ENCODE results near the gene FBXL16. TPM values are rescaled to one million over a fixed set of nuclear protein-coding genes. Genes with fewer than 3 reads are reported as not detected.
A peak's percentile ranks its signal among the peaks of the same experiment; 100 is the strongest.

Gene FBXL16
- total and polyA plus RNA-seq, 2 of the 13 experiments (the other 11 are each of a cell fraction or from before 2014, with no cell fraction given) = 0.22 to 2.0 TPM

DNA sequence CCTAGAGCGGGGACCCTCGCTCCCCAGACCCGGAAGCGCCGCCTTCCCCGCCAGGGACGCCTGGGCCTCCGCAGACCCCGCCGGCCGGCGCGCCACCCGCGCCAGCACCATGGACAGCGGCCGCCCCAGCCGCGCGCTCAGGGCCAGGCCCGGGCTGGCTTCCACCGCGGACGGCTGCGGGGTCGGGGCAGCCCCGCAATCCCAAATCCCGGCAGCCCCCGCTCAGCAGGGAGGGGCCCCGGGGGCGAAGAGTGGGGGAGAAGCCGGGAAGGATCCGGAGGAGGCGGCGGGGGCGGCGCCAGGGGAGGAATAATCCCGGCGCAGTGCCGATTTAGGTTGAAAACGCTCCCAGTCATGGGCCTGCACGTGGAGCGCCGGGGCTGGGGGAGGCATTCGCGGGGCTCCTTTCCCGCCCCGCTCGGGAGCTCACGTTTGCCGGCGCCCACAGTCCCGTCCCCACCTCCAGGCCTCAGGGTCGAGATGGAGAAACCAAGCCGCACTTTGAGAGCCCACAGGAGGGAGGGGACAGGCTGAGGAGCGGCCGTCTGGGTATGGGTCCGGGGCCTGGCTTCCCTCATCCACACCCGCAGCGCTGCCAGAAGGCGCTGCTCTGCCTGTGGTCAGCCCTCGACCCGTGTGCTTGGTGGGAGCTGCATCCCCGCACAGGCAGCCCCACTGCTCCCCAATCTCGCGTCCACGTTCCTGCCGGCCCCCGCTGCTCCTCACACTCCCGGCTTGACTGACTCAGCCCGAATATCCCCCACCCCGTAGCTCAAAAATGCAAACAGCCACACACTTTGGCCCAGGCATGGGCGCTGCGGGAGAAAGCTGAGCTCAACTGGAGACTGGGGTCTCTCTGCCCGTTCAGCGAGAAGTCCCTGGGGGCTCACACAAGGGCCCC lies 4.7 kb downstream of the FBXL16 start (continued):
- TF ChIP-seq, protein P1, sequence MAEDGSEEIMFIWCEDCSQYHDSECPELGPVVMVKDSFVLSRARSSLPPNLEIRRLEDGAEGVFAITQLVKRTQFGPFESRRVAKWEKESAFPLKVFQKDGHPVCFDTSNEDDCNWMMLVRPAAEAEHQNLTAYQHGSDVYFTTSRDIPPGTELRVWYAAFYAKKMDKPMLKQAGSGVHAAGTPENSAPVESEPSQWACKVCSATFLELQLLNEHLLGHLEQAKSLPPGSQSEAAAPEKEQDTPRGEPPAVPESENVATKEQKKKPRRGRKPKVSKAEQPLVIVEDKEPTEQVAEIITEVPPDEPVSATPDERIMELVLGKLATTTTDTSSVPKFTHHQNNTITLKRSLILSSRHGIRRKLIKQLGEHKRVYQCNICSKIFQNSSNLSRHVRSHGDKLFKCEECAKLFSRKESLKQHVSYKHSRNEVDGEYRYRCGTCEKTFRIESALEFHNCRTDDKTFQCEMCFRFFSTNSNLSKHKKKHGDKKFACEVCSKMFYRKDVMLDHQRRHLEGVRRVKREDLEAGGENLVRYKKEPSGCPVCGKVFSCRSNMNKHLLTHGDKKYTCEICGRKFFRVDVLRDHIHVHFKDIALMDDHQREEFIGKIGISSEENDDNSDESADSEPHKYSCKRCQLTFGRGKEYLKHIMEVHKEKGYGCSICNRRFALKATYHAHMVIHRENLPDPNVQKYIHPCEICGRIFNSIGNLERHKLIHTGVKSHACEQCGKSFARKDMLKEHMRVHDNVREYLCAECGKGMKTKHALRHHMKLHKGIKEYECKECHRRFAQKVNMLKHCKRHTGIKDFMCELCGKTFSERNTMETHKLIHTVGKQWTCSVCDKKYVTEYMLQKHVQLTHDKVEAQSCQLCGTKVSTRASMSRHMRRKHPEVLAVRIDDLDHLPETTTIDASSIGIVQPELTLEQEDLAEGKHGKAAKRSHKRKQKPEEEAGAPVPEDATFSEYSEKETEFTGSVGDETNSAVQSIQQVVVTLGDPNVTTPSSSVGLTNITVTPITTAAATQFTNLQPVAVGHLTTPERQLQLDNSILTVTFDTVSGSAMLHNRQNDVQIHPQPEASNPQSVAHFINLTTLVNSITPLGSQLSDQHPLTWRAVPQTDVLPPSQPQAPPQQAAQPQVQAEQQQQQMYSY (CRISPR knock-in tag; IDR thresholded peaks at IDR 0.05) = peak; percentile 45; the same call in 1 of the 2 replicates
- TF ChIP-seq HCFC1 (IDR thresholded peaks at IDR 0.05; ENCODE audit: low read depth, low read length) = no peak
- TF ChIP-seq, protein P2, sequence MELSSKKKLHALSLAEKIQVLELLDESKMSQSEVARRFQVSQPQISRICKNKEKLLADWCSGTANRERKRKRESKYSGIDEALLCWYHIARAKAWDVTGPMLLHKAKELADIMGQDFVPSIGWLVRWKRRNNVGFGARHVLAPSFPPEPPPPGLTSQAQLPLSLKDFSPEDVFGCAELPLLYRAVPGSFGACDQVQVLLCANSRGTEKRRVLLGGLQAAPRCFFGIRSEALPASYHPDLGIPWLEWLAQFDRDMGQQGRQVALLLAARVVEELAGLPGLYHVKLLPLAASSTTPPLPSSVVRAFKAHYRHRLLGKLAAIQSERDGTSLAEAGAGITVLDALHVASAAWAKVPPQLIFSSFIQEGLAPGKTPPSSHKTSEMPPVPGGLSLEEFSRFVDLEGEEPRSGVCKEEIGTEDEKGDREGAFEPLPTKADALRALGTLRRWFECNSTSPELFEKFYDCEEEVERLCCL (CRISPR knock-in tag; IDR thresholded peaks at IDR 0.05; ENCODE audit: borderline replicate concordance) = no peak
- no peak for TF ChIP-seq SP1 (IDR thresholded peaks at IDR 0.05)
- no peak for TF ChIP-seq SP1 (CRISPR knock-in tag; IDR thresholded peaks at IDR 0.05)
- TF ChIP-seq, protein P3, sequence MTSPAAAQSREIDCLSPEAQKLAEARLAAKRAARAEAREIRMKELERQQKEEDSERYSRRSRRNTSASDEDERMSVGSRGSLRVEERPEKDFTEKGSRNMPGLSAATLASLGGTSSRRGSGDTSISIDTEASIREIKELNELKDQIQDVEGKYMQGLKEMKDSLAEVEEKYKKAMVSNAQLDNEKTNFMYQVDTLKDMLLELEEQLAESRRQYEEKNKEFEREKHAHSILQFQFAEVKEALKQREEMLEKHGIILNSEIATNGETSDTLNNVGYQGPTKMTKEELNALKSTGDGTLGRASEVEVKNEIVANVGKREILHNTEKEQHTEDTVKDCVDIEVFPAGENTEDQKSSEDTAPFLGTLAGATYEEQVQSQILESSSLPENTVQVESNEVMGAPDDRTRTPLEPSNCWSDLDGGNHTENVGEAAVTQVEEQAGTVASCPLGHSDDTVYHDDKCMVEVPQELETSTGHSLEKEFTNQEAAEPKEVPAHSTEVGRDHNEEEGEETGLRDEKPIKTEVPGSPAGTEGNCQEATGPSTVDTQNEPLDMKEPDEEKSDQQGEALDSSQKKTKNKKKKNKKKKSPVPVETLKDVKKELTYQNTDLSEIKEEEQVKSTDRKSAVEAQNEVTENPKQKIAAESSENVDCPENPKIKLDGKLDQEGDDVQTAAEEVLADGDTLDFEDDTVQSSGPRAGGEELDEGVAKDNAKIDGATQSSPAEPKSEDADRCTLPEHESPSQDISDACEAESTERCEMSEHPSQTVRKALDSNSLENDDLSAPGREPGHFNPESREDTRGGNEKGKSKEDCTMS (CRISPR knock-in tag; conservative IDR thresholded peaks at IDR 0.05) = no peak
- TF ChIP-seq, protein P4, sequence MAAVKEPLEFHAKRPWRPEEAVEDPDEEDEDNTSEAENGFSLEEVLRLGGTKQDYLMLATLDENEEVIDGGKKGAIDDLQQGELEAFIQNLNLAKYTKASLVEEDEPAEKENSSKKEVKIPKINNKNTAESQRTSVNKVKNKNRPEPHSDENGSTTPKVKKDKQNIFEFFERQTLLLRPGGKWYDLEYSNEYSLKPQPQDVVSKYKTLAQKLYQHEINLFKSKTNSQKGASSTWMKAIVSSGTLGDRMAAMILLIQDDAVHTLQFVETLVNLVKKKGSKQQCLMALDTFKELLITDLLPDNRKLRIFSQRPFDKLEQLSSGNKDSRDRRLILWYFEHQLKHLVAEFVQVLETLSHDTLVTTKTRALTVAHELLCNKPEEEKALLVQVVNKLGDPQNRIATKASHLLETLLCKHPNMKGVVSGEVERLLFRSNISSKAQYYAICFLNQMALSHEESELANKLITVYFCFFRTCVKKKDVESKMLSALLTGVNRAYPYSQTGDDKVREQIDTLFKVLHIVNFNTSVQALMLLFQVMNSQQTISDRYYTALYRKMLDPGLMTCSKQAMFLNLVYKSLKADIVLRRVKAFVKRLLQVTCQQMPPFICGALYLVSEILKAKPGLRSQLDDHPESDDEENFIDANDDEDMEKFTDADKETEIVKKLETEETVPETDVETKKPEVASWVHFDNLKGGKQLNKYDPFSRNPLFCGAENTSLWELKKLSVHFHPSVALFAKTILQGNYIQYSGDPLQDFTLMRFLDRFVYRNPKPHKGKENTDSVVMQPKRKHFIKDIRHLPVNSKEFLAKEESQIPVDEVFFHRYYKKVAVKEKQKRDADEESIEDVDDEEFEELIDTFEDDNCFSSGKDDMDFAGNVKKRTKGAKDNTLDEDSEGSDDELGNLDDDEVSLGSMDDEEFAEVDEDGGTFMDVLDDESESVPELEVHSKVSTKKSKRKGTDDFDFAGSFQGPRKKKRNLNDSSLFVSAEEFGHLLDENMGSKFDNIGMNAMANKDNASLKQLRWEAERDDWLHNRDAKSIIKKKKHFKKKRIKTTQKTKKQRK (IDR thresholded peaks at IDR 0.05; ENCODE audit: low read length) = no peak
- no peak for TF ChIP-seq ZNF432 (CRISPR knock-in tag; IDR thresholded peaks at IDR 0.05; ENCODE audit: borderline replicate concordance)
- TF ChIP-seq, protein P5, sequence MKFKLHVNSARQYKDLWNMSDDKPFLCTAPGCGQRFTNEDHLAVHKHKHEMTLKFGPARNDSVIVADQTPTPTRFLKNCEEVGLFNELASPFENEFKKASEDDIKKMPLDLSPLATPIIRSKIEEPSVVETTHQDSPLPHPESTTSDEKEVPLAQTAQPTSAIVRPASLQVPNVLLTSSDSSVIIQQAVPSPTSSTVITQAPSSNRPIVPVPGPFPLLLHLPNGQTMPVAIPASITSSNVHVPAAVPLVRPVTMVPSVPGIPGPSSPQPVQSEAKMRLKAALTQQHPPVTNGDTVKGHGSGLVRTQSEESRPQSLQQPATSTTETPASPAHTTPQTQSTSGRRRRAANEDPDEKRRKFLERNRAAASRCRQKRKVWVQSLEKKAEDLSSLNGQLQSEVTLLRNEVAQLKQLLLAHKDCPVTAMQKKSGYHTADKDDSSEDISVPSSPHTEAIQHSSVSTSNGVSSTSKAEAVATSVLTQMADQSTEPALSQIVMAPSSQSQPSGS (CRISPR knock-in tag; IDR thresholded peaks at IDR 0.05) = peak; percentile 42; the same call in 1 of the 2 replicates
- TF ChIP-seq SRSF9 (IDR thresholded peaks at IDR 0.05; ENCODE audit: borderline replicate concordance, insufficient read depth, low read depth, low read length, poor library complexity, severe bottlenecking) = no peak
- no peak for TF ChIP-seq ZC3H4 (CRISPR knock-in tag; IDR thresholded peaks at IDR 0.05; ENCODE audit: borderline replicate concordance)
